GM19395 (cell line): ENCODE data around the gene GUCA1A.
A peak's percentile ranks its signal among the peaks of the same experiment; 100 is the strongest.
"Not testable (repeated sequence)": the region's sequence is repeated elsewhere in the genome, so short reads cannot be mapped to it uniquely, and the experiment has no call there.

Source experiments
- ATAC-seq: cut with Tn5 transposase; IDR thresholded peaks from one replicate; pipeline ENCODE4 v1.9.1; 2021; ENCODE audit warnings: mild to moderate bottlenecking, moderate library complexity; ENCODE audit not compliant: unreplicated experiment

Gene GUCA1A

DNA sequence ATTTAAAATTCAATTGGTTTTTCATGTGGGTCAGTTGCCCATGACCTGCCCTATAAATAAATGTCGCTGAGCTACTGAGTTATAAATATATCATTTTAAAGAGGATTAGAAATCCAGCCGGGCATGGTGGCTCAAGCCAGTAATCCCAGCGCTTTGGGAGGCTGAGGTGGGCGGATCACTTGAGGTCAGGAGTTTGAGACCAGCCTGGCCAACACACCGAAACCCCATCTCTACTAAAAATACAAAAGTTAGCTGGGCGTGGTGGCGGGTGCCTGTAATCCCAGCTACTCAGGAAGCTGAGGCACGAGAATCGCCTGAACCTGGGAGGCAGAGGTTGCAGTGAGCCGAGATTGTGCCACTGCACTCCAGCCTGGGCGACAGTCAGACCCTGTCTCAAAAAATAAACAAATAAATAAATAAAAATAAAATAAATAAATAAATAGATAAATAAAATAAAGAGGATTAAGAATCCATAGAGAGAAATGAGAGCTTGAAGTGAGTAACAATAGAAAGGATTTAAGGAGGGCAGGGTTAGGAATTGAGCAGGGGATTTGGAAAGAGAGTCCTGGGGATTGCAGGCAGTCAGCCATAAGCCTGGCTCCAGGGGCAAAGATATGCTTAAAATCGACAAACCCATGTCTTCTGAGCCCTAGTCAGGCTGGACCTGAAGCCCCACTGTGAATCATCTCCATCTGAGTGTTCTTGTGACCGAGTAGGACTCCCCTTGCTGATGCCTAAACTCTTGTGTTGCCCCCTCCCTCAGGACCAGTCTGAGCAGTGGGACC lies 29.2 kb downstream of the GUCA1A start:
- ATAC-seq: not testable (repeated sequence)

DNA sequence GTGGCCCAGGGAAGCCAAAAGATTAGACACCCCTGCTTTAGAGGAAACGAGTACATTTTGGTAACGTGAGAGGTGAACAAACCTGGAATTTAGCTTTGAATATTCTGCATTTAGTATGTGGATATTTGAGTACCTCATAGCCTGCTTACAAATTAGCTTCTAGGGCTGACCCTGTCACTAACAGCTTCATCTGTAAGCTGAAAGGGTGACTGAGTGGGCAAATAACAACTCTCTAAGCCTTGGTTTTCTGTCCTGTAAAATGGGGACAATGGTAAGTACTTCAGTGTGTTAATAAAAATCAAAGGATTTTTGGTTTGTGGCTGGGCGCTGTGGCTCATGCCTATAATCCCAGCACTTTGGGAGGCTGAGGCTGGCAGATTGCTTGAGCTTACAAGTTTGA lies 30.0 kb downstream of the GUCA1A start:
- ATAC-seq: no peak

DNA sequence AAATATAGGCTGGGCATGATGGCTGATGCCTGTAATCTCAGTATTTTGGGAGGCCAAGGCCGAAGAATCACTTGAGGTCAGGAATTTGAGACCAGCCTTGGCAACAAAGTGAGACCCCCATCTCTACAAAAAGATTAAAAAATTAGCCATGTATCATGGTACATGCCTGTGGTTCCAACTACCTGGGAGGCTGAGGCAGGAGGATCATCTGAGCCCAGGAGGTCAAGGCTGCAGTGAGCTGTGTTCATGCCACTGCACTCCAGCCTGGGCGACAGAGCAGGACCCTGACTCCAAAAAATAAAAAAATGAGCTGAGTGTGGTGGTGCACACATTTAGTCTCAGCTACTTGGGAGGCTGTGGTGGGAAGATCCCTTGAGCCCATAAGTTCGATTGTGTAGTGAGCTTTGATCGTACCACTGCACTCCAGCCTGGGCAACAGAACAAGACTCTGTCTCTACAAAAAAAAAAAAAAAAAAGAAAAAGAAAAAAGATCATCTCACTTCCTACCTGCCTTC lies 31.7 kb downstream of the GUCA1A start:
- ATAC-seq: no peak

DNA sequence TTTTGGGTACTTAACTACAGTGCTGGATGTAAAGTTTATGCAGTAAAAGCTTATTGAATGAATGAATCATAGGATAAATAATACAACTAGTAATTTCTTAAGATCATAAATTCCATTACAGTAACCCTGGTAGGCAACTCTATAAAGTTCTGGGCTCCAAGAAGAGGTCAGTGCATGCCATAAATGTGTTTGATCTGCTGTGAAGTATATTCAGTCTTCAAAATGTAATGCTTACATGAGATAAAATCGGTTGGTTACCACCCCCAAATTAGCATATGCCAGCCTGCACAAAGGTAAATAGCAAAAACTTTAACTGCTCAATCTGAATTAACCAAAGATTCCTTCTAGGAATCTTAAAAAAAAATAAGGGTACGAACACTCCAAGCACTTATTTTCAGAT lies 34.4 kb downstream of the GUCA1A start:
- ATAC-seq: not testable (repeated sequence)

DNA sequence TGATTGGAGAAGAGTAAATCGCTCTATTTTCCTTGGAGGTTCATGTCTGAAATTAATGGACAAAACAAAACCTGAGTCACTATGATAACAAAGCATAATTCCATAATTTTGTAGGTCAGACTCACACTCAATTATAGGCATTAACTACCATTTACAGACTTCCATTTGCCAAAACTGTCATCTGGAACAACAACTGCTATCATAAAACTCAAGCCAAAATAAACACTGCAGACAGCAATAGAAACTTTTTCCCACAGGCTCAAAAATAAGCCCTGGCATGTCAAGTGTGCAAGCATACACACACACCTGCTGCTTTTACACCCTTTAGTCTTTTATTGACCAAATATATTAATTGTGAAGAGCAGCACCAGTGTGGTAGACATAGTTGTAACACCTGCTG lies 37.4 kb downstream of the GUCA1A start:
- ATAC-seq: no peak

- no peak for ATAC-seq
These were observed 38.6 kb downstream of the GUCA1A start for GRCh38 chr6:42211726-42212125.

DNA sequence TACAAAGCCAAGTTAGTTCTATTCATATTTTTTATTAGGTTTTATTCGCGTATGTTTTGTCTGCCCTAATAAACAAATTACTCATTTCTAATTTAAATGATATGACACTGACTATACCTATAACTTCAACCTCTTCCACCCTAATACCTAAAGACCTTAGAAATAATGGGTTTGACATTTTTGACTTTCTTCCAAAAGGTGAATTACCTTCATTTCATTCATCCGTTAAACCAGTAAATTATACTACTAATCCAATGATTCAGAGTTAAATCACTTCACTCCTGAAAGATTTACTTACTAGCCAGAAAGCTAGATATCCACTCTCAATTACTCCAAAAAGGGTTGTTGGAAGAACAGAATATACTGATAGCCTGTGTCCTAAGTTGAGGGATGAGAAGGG lies 39.3 kb downstream of the GUCA1A start:
- no peak for ATAC-seq

- not testable (repeated sequence) for ATAC-seq
These were observed 43.3 kb downstream of the GUCA1A start for GRCh38 chr6:42216495-42216894.

DNA sequence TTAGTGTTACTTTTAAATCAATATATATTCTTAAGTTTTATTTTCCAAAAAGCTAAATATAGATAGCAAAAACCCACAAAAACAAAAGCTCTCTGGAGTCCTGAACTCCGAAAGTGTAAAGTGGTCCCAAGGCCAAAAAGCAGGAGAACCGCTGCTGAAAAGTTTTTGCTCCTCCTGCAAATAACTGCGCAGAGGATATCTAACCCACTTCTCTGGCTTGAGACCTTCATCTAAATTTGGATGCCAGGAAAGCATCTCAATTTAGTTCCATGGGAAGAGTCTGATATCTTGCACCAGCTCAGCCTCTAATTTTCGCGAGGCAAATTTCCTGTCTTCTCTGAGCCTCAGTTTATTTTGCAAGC lies 44.0 kb downstream of the GUCA1A start:
- no peak for ATAC-seq

DNA sequence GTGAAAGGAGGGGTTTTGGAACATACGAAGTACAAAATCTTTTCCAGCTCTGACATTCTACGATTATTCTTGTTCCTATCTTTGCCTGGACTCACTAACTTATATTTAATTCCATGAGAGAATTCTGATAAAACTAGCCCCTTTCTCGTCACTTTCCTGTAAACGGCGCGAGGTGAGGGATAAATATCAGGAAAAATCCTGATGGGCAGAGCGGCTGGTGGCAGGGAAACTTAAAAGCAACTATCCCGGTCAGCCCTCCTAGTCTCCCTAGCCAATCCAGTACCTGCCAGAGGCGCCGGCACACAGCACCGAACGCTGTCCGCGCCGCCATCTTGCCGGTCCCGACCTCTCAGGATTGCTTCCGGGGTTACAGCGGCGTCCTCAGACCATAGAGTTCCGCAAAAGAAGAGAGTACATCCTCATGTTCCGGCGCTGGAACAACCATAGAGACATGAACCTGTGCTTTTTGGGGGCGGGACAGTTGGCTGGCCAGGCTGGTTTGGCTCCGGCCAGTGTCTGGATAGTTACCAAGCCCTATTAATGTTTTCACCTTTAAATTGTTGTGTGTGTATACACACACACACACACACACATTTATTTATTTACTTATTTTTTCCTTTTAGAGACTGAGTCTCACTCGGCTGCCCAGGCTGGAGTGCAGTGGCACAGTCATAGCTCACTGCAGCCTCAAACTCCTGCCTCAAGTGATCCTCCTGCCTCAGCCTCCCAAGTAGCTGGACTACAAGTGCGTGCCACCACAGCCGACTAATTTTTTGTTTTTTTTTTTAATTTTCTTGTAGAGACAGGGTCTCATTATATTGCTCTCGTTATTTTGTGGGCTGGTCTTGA lies 44.6 kb downstream of the GUCA1A start, which contains the start of gene MRPS10:
TSS of gene MRPS10 (minus strand) at position 343 of the 849 bp plus-strand sequence. CDS start at position 331, 12 bp downstream.
- ATAC-seq: peak; percentile 89

- no peak for ATAC-seq
These were observed 47.6 kb downstream of the GUCA1A start for GRCh38 chr6:42220807-42221206.

DNA sequence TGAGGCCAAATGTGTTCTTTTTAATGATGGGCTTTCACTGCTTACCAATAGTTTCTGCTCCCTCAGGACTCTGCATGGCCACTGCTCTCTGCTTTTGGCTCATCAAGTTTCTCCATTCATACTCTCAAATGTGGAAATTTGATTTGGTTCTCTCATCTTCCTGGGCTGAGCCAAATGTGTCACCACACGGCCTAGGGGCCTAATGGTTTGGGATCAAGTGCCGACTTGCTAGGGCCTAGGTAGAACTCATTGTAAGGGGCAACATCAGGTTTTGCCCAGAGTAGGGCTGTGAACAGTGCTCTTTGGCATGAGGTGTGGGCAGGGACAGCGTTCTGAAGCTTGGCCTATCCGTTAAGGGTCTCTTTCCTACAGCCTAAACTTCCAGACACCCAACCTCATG lies 48.4 kb downstream of the GUCA1A start:
- no peak for ATAC-seq

GRCh38 chr6:42222448-42222847 lies 49.3 kb downstream of the GUCA1A start:
- no peak for ATAC-seq

- peak; percentile 90 for ATAC-seq
These were observed 51.3 kb downstream of the GUCA1A start for GRCh38 chr6:42224222-42225028.

- ATAC-seq: no peak
These were observed 51.8 kb downstream of the GUCA1A start for GRCh38 chr6:42225029-42225339.

- no peak for ATAC-seq
These were observed 52.3 kb downstream of the GUCA1A start for GRCh38 chr6:42225419-42225818.

GRCh38 chr6:42226161-42226611 lies 53.0 kb downstream of the GUCA1A start:
- no peak for ATAC-seq

- ATAC-seq: no peak
These were observed 53.5 kb downstream of the GUCA1A start for GRCh38 chr6:42226645-42227143.

GRCh38 chr6:42227173-42227850 lies 54.1 kb downstream of the GUCA1A start:
- ATAC-seq: no peak

GRCh38 chr6:42228305-42228704 lies 55.1 kb downstream of the GUCA1A start:
- no peak for ATAC-seq
